Measurements from ENCODE around the gene ELL2.

DNA sequence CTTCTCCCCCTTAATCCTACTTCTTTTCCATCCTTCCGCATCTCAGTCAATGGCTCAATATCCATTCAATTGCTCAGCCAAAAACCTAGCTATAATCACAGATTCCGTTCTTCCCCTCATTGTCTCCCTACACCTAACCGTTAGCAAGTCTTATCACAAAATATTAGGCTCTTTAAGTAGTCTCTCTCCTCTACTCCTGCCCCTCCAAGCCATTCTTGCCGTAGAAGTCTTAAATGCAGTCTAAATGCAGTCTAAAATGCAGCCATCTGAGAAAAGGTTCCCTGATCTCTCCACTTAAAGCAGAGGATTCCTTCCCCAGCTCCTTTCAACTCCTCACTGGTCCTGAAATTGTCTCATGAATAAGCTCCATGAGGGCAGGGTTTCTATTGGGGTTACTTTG is 57.8 kb downstream of the ELL2 start:
- TF ChIP-seq, protein P1, sequence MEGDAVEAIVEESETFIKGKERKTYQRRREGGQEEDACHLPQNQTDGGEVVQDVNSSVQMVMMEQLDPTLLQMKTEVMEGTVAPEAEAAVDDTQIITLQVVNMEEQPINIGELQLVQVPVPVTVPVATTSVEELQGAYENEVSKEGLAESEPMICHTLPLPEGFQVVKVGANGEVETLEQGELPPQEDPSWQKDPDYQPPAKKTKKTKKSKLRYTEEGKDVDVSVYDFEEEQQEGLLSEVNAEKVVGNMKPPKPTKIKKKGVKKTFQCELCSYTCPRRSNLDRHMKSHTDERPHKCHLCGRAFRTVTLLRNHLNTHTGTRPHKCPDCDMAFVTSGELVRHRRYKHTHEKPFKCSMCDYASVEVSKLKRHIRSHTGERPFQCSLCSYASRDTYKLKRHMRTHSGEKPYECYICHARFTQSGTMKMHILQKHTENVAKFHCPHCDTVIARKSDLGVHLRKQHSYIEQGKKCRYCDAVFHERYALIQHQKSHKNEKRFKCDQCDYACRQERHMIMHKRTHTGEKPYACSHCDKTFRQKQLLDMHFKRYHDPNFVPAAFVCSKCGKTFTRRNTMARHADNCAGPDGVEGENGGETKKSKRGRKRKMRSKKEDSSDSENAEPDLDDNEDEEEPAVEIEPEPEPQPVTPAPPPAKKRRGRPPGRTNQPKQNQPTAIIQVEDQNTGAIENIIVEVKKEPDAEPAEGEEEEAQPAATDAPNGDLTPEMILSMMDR (IDR thresholded peaks at IDR 0.05): no peak
- no peak for TF ChIP-seq ZFX (IDR thresholded peaks at IDR 0.05; ENCODE audit: borderline replicate concordance)

Data from 22Rv1 (cell line).